Measurements from ENCODE around the gene CCR7.

DNA sequence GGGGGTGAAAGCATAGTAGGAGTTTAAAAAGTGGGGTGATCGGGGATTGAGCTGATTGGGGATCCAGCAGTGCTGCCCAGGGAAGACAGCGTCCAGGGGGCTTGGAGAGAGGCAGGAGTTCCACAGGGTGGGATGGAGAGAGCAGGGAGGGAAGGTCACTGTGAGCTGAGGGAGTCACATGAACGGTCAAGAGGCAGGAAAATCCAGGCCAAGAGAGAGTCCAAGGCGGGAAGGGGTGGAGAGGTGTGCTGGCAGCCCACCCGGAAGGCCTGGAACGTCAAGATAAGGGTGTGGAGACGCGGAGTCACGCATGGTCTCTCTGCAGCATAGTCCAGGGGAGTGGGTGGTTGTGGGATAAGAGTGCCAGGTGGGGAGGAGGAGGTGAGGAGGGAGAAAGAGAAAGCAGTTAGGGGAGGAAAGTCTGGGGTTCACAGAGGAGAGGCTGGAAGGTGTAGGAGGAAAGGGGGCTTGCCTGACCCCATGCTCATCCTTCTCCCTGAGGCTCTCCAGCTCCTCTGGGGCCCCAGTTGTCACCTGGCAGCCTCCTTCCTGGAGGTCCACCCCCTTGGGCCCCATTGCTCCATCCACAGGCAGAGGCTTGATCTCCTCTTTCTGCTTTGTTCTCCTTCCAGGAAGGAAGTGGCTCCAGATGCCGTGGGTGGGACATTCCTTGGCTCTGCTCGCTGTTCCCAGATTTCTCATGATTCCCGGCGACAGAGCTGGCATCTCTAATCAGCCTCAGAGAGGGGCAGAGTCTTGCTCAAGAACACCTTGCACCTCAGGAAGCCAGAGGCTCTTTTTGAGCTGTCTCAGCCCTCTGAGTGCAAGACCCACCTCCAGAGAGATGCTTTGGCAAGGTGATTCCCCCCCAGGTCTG lies 28.7 kb downstream of the CCR7 start:
- no peak for TF ChIP-seq POLR2AphosphoS5 (IDR thresholded peaks at IDR 0.05; ENCODE audit: low read depth, low read length)
- TF ChIP-seq RNF2 (IDR thresholded peaks at IDR 0.05; ENCODE audit: borderline replicate concordance, low read depth, low read length, missing control alignments, poor library complexity, severe bottlenecking) = no peak
- TF ChIP-seq EGR1 (IDR thresholded peaks at IDR 0.05; ENCODE audit: borderline replicate concordance, low read depth, low read length) = no peak
- no peak for TF ChIP-seq EZH2 (IDR thresholded peaks at IDR 0.05; ENCODE audit: low read depth, low read length, severe bottlenecking)
- no peak for TF ChIP-seq SP1 (IDR thresholded peaks at IDR 0.05; ENCODE audit: low read depth, low read length)
- TF ChIP-seq SIN3A (conservative IDR thresholded peaks at IDR 0.05 in 1 of 2, IDR thresholded peaks at IDR 0.05 in 1 of 2; ENCODE audit: low read depth in 1 of 2, low read length in 2 of 2) = no peak
- TF ChIP-seq, protein P1, sequence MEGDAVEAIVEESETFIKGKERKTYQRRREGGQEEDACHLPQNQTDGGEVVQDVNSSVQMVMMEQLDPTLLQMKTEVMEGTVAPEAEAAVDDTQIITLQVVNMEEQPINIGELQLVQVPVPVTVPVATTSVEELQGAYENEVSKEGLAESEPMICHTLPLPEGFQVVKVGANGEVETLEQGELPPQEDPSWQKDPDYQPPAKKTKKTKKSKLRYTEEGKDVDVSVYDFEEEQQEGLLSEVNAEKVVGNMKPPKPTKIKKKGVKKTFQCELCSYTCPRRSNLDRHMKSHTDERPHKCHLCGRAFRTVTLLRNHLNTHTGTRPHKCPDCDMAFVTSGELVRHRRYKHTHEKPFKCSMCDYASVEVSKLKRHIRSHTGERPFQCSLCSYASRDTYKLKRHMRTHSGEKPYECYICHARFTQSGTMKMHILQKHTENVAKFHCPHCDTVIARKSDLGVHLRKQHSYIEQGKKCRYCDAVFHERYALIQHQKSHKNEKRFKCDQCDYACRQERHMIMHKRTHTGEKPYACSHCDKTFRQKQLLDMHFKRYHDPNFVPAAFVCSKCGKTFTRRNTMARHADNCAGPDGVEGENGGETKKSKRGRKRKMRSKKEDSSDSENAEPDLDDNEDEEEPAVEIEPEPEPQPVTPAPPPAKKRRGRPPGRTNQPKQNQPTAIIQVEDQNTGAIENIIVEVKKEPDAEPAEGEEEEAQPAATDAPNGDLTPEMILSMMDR (IDR thresholded peaks at IDR 0.05; ENCODE audit: control extremely low read depth in 1 of 3, insufficient read depth in 1 of 3, low read depth in 1 of 3, low read length in 3 of 3) = no peak
- no peak for TF ChIP-seq CHD1 (IDR thresholded peaks at IDR 0.05; ENCODE audit: low read depth, low read length)
- TF ChIP-seq, protein P2, sequence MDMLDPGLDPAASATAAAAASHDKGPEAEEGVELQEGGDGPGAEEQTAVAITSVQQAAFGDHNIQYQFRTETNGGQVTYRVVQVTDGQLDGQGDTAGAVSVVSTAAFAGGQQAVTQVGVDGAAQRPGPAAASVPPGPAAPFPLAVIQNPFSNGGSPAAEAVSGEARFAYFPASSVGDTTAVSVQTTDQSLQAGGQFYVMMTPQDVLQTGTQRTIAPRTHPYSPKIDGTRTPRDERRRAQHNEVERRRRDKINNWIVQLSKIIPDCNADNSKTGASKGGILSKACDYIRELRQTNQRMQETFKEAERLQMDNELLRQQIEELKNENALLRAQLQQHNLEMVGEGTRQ (IDR thresholded peaks at IDR 0.05; ENCODE audit: low read length) = no peak
- TF ChIP-seq KDM5A (IDR thresholded peaks at IDR 0.05; ENCODE audit: low read length) = no peak
- no peak for TF ChIP-seq FOSL1 (IDR thresholded peaks at IDR 0.05; ENCODE audit: insufficient read depth, low read depth, low read length)
- no peak for TF ChIP-seq ZNF274 (IDR thresholded peaks at IDR 0.05; ENCODE audit: borderline replicate concordance, extremely low read depth, low read length)
- TF ChIP-seq RAD21 (IDR thresholded peaks at IDR 0.05 in 1 of 2, conservative IDR thresholded peaks at IDR 0.05 in 1 of 2; ENCODE audit: low read depth in 2 of 2, low read length in 2 of 2) = no peak
